Lung (tissue), 12 donors: ENCODE results near the gene ACR. TPM values are rescaled to one million over a fixed set of nuclear protein-coding genes. Genes with fewer than 3 reads are reported as not detected.

Experiments
- ATAC-seq: fragments of 200-7000 bp; cut with Tn5 transposase; one replicate; pipeline ENCODE4 v1.9.1; 2020; ENCODE audit warnings: moderate number of reproducible peaks; ENCODE audit not compliant: insufficient read depth, low FRiP score
- DNase-seq, 3 donors: peaks; one replicate each; pipeline ENCODE4 v3.0.0-alpha.2; 2013 to 2017
- H3K27ac ChIP-seq, 2 donors: one replicate each; pipeline ENCODE4 v1.5.1; 2013; ENCODE audit warnings: mild to moderate bottlenecking in 2 of 2, moderate library complexity in 2 of 2, control low read depth in 1 of 2, inconsistent platforms in 1 of 2, low read depth in 1 of 2, low read length in 1 of 2
- H3K27me3 ChIP-seq, 3 donors: one replicate each; pipeline ENCODE4 v1.5.1; 2013; ENCODE audit warnings: low read length in 2 of 3; ENCODE audit not compliant: control insufficient read depth in 3 of 3, insufficient read depth in 3 of 3
- H3K36me3 ChIP-seq, 4 donors: one replicate each; pipeline ENCODE4 v1.5.1; 2013; ENCODE audit warnings: low read length in 4 of 4, mild to moderate bottlenecking in 1 of 4, moderate library complexity in 1 of 4; ENCODE audit not compliant: control insufficient read depth in 4 of 4, insufficient read depth in 4 of 4
- H3K4me1 ChIP-seq, 5 donors: one replicate each; pipeline ENCODE4 v1.5.1; 2013; ENCODE audit warnings: low read length in 5 of 5, mild to moderate bottlenecking in 2 of 5, moderate library complexity in 1 of 5; ENCODE audit not compliant: control insufficient read depth in 5 of 5, insufficient read depth in 5 of 5
- H3K4me3 ChIP-seq: one replicate; pipeline ENCODE4 v1.5.1; 2013; ENCODE audit warnings: mild to moderate bottlenecking, control low read depth, moderate library complexity
- H3K9ac ChIP-seq, 2 donors: one replicate each; pipeline ENCODE4 v1.5.1; 2013; ENCODE audit warnings: low read length in 2 of 2, control low read depth in 1 of 2; ENCODE audit not compliant: insufficient read depth in 1 of 2
- H3K9me3 ChIP-seq, 4 donors: one replicate each; pipeline ENCODE4 v1.5.1; 2013; ENCODE audit warnings: low read length in 3 of 4, mild to moderate bottlenecking in 1 of 4, moderate library complexity in 1 of 4; ENCODE audit not compliant: control insufficient read depth in 4 of 4, insufficient read depth in 3 of 4
- WGBS, 2 donors: extraction: QIAGEN DNeasy Blood & Tissue Kit; methylation state at CpG; one replicate each; pipeline ENCODE4 v1.1.7; 2013; 5-methylcytosine and 5-hydroxymethylcytosine counted together
- polyA plus RNA-seq, 2 donors: library from polyadenylated mRNA; stranded (reverse); fragments of 200-250 nt; gene quantifications; one replicate each; pipeline ENCODE4 v1.2.1, GENCODE V29; 2013
- total RNA-seq, 2 donors: library from RNA; depleted of rRNA in 1 of 2; stranded (reverse); fragments of >200 nt in 1 of 2; gene quantifications; one replicate each; pipeline ENCODE4 v1.2.1, GENCODE V29; 2014 to 2021
- TF ChIP-seq, protein P1 (sequence below): IDR thresholded peaks from 2 replicates; pipeline ENCODE4 v1.5.1; 2012; ENCODE audit warnings: mild to moderate bottlenecking; ENCODE audit errors: control extremely low read depth, extremely low read depth
- donor health status: control.
- donor health status: control.
- donor health status: Bipolar disorder and iron deficiency.
- donor health status: healthy.
- donor health status: DM: yes; HTN: yes; CAD: no.

Gene ACR
- total and polyA plus RNA-seq, 4 donors = 0.26 to 3.3 (median 0.78) TPM

DNA sequence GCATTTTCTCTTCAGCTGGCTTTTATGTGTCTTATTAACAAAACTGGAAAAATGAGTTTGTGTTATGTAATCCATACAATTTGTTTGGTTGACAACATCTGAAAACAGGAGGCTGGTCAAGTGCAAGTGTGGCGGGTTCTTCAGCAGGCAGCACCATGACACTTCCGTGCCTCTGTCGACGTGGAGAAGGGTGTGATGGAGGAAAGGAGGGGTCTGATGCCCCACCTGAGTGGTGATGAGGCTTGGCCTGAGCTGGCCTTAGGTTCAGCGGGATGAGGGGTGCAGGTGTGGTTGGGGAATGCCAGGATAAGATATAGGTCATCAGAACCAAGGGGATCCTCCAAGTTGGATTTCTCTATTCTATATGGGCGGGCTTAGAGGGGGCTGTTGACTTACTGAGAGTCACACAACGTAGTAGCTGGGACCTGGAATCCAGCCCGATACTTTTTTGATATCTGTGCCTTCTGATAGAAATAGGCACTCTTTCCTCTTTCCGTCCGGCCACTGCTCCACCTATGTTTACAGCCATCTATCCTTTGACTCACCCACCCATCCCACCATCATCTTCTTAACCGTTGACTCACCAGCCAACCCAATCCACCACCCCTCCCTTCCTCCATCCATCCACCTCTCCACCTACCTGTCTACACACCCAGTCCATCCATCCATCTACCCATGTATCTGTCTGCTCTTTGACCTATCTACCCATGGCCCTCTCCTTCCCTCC lies 36.4 kb upstream of the ACR start:
- DNase-seq (no peak), ATAC-seq (no peak)
- Histone ChIP-seq H3K4me1 (peaks cover 0 to 13% (median 6%) of the 10 kb centered on the region in 5 donors), H3K36me3 (peaks cover 0 to 26% (median 5%) of the 10 kb centered on the region in 4 donors), H3K9ac (no peak overlapping the region), H3K9me3 (no peaks in the 10 kb centered on the region), H3K27ac (no peak overlapping the region), H3K27me3 (no peaks in the 10 kb centered on the region), H3K4me3 (no peak overlapping the region)
- 76 to 80% methylated on average over 11 of the region's 11 CpGs for WGBS, 2 donors
- TF ChIP-seq, protein P1, sequence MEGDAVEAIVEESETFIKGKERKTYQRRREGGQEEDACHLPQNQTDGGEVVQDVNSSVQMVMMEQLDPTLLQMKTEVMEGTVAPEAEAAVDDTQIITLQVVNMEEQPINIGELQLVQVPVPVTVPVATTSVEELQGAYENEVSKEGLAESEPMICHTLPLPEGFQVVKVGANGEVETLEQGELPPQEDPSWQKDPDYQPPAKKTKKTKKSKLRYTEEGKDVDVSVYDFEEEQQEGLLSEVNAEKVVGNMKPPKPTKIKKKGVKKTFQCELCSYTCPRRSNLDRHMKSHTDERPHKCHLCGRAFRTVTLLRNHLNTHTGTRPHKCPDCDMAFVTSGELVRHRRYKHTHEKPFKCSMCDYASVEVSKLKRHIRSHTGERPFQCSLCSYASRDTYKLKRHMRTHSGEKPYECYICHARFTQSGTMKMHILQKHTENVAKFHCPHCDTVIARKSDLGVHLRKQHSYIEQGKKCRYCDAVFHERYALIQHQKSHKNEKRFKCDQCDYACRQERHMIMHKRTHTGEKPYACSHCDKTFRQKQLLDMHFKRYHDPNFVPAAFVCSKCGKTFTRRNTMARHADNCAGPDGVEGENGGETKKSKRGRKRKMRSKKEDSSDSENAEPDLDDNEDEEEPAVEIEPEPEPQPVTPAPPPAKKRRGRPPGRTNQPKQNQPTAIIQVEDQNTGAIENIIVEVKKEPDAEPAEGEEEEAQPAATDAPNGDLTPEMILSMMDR = no peak

DNA sequence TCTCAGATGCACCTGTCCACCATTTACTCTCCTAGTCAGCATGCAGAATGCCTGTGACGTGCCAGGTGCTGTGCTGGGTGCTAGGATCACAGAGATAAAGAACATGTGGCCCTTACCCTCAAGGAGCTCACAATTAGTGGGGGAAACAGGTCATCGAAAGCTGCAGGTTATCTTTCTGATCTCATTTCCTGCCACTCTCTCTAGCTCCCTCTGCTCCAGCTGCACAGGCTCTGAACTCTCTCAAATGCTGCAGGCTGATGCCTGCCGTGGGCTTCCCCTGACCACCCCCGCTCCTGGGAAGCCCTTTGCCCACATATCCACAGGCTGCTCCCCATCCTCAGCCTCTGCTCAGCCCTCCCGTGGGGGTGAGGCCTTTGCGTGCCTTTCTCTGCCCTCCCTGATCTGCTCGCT lies 35.7 kb upstream of the ACR start:
- no peak for ATAC-seq
- H3K36me3 ChIP-seq = peaks cover 0 to 24% (median 6%) of the 10 kb centered on the region in 4 donors
- no peak overlapping the region for H3K4me3 ChIP-seq
- no peaks in the 10 kb centered on the region for H3K27me3 ChIP-seq
- H3K27ac ChIP-seq = no peak overlapping the region
- TF ChIP-seq, protein P1 = no peak
- no peak for DNase-seq
- 56 to 62% methylated on average over 7 of the region's 7 CpGs for WGBS, 2 donors
- peaks cover 0 to 13% (median 6%) of the 10 kb centered on the region in 5 donors for H3K4me1 ChIP-seq
- no peaks in the 10 kb centered on the region for H3K9me3 ChIP-seq
- no peak overlapping the region for H3K9ac ChIP-seq

DNA sequence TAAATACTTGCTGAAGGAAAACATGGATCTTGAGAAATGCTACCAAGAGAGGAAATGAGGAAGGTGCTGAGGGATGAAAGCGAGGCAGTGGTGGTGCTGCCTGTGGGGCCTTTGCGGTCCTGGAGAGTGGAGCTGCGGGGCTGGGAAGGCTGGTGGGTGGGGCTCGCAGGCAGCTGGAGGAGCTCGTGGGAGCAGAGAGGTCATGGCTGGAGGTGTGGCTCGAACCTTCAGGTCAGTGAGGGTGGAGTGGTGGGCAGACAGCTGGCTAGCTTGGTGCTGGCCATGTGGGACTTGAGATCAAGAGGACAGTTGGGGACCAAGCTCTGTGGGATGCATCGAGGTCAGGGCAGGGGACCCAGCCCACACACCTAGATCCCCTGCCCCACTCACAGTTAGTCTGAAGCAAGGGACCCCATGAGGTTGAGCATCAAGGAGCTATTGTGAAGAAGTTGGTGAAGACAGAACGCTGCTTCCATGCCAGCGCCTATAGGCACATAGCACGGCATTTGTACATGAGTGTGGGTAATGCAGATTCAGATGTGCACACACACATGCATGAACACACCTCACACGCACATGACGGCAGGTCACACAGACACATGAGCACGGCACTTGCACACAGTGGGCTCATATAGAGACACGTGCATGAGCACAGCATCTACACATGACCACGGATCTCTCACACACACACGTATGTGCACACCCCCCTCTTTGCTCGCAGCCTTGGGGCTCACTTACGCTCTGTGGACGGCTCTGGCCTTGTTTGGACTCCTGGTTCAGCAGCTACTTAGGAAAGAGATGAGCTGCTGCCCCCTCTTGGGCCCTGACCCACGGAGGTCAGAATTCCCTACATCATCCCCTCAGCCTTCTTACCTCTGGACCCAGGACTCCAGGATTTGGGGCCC lies 34.9 kb upstream of the ACR start:
- H3K9me3 ChIP-seq = no peaks in the 10 kb centered on the region
- H3K27ac ChIP-seq = no peak overlapping the region
- H3K36me3 ChIP-seq = peaks cover 0 to 21% (median 6%) of the 10 kb centered on the region in 4 donors
- H3K4me3 ChIP-seq = no peak overlapping the region
- 85 to 88% methylated on average over 20 of the region's 20 CpGs for WGBS, 2 donors
- H3K4me1 ChIP-seq = peaks cover 0 to 11% (median 6%) of the 10 kb centered on the region in 5 donors
- DNase-seq = no peak
- no peak for ATAC-seq
- no peaks in the 10 kb centered on the region for H3K27me3 ChIP-seq
- TF ChIP-seq, protein P1 = no peak
- no peak overlapping the region for H3K9ac ChIP-seq
